ENCODE data around the gene PRELID3B. TPM values are rescaled to one million over a fixed set of nuclear protein-coding genes. Genes with fewer than 3 reads are reported as not detected.

The PRELID3B gene
- total and polyA plus RNA-seq, 10 of the 15 experiments (the other 5 are each of a cell fraction or from before 2014, with no cell fraction given): 72.5 to 151 (median 124) TPM

DNA sequence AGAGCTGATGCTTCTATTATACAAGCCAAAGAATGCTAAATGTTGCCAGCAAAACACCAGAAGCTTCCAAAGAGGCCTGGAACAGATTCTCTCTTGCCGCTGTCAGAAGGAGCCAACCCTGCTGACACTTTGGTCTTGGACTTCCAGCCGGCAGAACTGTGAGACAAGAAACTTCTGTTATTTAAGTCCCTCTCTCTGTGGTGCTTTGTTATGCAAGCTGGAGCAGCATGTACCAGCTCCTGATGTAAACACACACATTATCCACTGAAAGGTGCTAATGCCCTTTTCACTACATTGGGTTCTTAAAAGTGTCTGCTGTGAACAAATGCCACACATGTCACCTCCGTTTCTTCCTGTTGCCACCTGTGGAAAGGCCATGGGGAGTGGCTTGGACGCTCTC, 25.9 kb upstream of the PRELID3B start:
- Histone ChIP-seq H3K27me3 (replicated peaks in 1 of 2; ENCODE audit: control insufficient read depth in 2 of 2, insufficient read depth in 2 of 2, low read length in 1 of 2) (peaks cover 0 to 2% of the 10 kb centered on the region in 2 experiments; a peak in 2 of 4 replicates), H3K27ac (ENCODE audit: control insufficient read depth, insufficient read depth) (no peak overlapping the region), H3K4me2 (ENCODE audit: control insufficient read depth, insufficient read depth) (no peak overlapping the region), H3K4me1 (ENCODE audit: control insufficient read depth, insufficient read depth, low read length) (peaks cover 7% of the 10 kb centered on the region), H3K36me3 (ENCODE audit: control insufficient read depth in 2 of 2, insufficient read depth in 2 of 2, low read length in 1 of 2) (no peaks in the 10 kb centered on the region), H3K4me3 (no peak overlapping the region), H3K9ac (ENCODE audit: control insufficient read depth, insufficient read depth, low read length) (no peak overlapping the region), H3K9me3 (replicated peaks; ENCODE audit: control insufficient read depth, insufficient read depth, low read length) (no peaks in the 10 kb centered on the region), H2AFZ (ENCODE audit: control insufficient read depth, low read depth, low read length) (no peak overlapping the region), H3K79me2 (ENCODE audit: control insufficient read depth, insufficient read depth, low read length) (no peaks in the 10 kb centered on the region), H4K20me1 (ENCODE audit: control insufficient read depth, insufficient read depth) (no peaks in the 10 kb centered on the region)
- RAD21 ChIA-PET (ENCODE audit: unreplicated experiment): no interaction called here
- 63% methylated on average over 4 of the region's 4 CpGs for WGBS (ENCODE audit: insufficient coverage, insufficient replicate concordance, low lambda C conversion rate, missing lambda C conversion rate)
- ATAC-seq (no peak), FAIRE-seq (no peak), DNase-seq (ENCODE audit: low read depth, low spot score) (no peak)
- intact Hi-C loops (cut with micrococcal nuclease; ENCODE audit: unreplicated experiment): no loop called here
- TF ChIP-seq RB1 (IDR thresholded peaks at IDR 0.05; ENCODE audit: borderline replicate concordance) (no peak), PAX8 (IDR thresholded peaks at IDR 0.05) (no peak), JUNB (IDR thresholded peaks at IDR 0.05) (no peak), HDGF (IDR thresholded peaks at IDR 0.05) (no peak), YBX1 (IDR thresholded peaks at IDR 0.05) (no peak), RUNX3 (IDR thresholded peaks at IDR 0.05; ENCODE audit: low read length) (no peak)
- TF ChIP-seq, protein P1, sequence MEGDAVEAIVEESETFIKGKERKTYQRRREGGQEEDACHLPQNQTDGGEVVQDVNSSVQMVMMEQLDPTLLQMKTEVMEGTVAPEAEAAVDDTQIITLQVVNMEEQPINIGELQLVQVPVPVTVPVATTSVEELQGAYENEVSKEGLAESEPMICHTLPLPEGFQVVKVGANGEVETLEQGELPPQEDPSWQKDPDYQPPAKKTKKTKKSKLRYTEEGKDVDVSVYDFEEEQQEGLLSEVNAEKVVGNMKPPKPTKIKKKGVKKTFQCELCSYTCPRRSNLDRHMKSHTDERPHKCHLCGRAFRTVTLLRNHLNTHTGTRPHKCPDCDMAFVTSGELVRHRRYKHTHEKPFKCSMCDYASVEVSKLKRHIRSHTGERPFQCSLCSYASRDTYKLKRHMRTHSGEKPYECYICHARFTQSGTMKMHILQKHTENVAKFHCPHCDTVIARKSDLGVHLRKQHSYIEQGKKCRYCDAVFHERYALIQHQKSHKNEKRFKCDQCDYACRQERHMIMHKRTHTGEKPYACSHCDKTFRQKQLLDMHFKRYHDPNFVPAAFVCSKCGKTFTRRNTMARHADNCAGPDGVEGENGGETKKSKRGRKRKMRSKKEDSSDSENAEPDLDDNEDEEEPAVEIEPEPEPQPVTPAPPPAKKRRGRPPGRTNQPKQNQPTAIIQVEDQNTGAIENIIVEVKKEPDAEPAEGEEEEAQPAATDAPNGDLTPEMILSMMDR (IDR thresholded peaks at IDR 0.05 in 2 of 3, conservative IDR thresholded peaks at IDR 0.05 in 1 of 3; ENCODE audit: control insufficient read depth in 2 of 3, extremely low read depth in 1 of 3, insufficient read depth in 1 of 3, low read depth in 3 of 3, low read length in 3 of 3): no peak
- CTCF ChIA-PET: interaction anchor here (0.6 kb wide), 1 partner anchor 243 kb away, joined by 3 read pairs; no protein-coding TSS in a partner anchor
- no TSS peak for BruUV-seq (replicated peaks)
- SMC1A ChIA-PET (ENCODE audit: uncharacterized antibody, unreplicated experiment): no interaction called here
- in situ Hi-C loops (cut with MboI): no loop called here
- POLR2A ChIA-PET: no interaction called here
